HG03025 (cell line): ENCODE measurements around the gene STAMBP.
"Not testable (repeated sequence)": the region's sequence is repeated elsewhere in the genome, so short reads cannot be mapped to it uniquely, and the experiment has no call there.

Experiments used
- ATAC-seq: cut with Tn5 transposase; IDR thresholded peaks from one replicate; pipeline ENCODE4 v1.9.1; 2021; ENCODE audit warnings: mild to moderate bottlenecking, moderate library complexity; ENCODE audit not compliant: unreplicated experiment, low FRiP score

The STAMBP gene

GRCh38 chr2:73903949-73904613 lies 75.3 kb downstream of the STAMBP start:
- ATAC-seq = not testable (repeated sequence)

DNA sequence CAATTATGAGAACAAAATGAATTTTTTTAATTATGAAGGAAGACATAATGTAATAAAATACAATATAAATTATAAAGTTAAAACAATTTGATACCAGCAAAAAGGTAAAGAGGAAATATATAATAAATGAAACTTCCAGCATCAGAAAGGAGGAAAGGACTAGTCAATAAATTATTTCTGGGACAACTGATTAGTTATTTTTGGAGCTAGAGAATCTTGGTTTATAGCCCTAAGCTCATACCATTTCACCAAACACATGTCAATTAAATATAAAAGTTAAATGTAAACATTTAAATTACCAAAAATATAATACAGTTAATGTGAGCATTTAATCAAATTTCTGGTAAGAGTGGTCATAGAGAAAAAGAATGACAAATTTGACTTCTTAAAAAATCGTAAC lies 76.2 kb downstream of the STAMBP start:
- no peak for ATAC-seq

DNA sequence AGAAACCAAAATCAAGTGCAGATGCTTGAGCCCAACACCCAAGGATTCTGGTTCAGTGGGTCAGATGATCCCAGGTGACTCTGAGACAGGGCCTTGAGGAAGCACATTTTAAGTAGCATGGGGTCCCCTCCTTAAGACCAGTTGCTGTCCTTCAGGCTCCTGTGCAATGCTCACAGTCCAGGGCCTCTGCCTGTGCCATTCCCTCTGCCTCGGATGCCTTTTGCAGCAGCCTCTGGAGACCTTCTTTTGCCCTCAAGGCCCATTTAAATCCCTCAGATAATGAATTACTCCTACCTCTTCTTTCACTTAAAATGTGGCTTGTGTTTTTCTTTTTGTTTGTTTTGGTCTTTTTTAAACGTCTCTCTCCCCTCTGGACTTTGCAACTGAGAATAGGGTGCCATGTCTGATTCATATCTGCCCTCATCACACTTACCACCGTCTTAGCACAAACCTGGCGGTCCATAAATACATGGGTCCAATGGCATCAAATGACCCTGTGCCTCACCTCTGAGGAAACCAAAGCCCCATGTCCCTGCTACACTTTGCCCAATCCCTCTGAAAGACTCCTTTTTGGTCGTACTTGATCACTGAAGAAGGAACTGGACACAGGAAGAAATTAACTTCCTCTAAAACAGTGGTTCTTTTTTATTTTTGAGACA lies 78.2 kb downstream of the STAMBP start:
- ATAC-seq = no peak

DNA sequence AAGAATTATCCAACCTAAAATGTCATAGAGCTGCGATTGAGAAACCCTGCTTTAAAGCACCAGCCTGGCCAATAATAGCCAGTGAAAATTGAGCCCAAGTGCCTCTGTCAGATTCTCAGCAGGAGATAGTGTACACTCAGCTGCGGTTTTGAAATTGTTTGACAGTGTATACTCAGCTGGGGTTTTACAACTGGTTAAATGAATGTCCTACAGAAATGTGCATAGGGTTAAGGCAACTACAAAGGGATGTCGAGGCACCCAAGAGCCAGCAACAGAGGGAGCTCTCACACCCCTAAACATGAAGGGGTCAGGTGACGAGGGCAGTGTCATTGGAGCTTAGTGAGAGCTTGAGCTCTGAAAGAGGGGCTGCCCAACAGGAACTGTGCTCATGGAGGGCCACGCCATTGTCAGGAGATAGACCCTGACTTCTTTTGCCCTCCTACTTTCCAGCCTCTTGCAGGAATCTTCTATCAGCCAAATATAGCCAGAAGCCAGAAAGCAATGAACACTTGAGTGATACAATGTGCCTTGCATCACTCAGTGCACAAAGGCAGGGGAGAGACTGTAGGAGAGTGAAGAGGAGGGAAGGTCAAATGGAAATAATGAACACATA lies 79.2 kb downstream of the STAMBP start:
- no peak for ATAC-seq

GRCh38 chr2:73908689-73909652 lies 80.2 kb downstream of the STAMBP start:
- ATAC-seq = no peak

GRCh38 chr2:73910873-73911547 lies 82.2 kb downstream of the STAMBP start:
- ATAC-seq = no peak

GRCh38 chr2:73911548-73912208 lies 82.9 kb downstream of the STAMBP start:
- ATAC-seq = no peak

- no peak for ATAC-seq
Observed at GRCh38 chr2:73913414-73914054, 84.8 kb downstream of the STAMBP start.

- ATAC-seq = no peak
Observed at GRCh38 chr2:73914667-73915066, 85.9 kb downstream of the STAMBP start.

- ATAC-seq = no peak
Observed at GRCh38 chr2:73915437-73915993, 86.8 kb downstream of the STAMBP start.

GRCh38 chr2:73916666-73917065 lies 87.9 kb downstream of the STAMBP start:
- ATAC-seq = no peak

- ATAC-seq = no peak
Observed at GRCh38 chr2:73917296-73917695, 88.5 kb downstream of the STAMBP start.

GRCh38 chr2:73917696-73918207 lies 89.0 kb downstream of the STAMBP start:
- ATAC-seq = no peak

- ATAC-seq = no peak
Observed at GRCh38 chr2:73918856-73919255, 90.1 kb downstream of the STAMBP start.

- no peak for ATAC-seq
Observed at GRCh38 chr2:73919596-73920228, 91.0 kb downstream of the STAMBP start.

- ATAC-seq = no peak
Observed at GRCh38 chr2:73920577-73921545, 92.1 kb downstream of the STAMBP start.

DNA sequence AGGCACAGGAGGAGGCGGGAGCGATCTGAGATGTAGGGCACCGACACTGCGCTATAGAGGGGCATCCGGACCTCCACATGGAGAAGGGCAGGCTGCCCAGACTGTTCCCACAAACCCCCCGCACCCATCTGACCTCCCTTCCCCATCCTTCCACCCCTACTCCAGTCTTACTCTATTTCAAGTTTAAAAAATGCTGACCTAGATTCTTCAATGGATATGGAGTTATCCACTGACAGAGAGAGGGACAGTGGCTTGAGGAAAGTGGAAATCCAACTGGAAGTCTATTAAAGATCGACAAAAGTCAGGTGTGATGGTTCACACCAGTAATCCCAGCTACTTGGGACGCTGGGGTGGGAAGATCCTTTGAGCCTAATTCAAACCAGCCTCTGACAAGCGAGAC lies 92.8 kb downstream of the STAMBP start:
- ATAC-seq = no peak
